Measurements from ENCODE around the gene FXYD4.

The FXYD4 gene

DNA sequence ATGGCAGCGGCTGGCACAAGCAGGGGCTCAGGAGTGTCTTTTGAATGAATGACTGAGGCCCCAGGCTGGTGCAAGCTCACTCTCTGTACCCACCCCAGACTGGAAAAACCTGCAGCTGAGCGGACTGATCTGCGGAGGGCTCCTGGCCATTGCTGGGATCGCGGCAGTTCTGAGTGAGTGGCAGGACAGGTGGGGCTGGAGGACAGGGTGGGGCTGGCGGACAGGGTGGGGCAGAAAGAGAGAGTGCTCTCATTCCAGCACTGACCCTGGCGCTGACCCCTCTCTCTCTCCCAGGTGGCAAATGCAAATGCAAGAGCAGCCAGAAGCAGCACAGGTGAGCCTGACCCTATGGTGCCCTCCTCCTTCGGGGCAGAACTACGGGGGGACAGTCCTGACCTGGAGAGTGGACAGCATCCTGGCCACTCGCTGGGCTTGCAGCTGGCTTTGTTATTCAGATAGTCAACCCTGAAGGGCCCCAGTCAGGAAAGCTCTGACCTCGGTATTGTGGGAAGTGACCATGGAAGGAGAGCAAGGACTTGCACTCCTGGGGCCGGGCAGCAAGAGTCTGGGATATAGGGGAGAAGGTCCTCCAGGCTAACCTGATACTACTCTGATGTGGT, 4.1 kb downstream of the FXYD4 start:
- Histone ChIP-seq H3K9me3 (ENCODE audit: control insufficient read depth, insufficient read depth, low read length) (no peaks in the 10 kb centered on the region), H3K9ac (ENCODE audit: low read depth, low read length) (no peak overlapping the region), H3K36me3 (ENCODE audit: insufficient read depth, low read length) (no peaks in the 10 kb centered on the region), H3K4me1 (ENCODE audit: insufficient read depth, low read length) (peaks cover 8% of the 10 kb centered on the region)

DNA sequence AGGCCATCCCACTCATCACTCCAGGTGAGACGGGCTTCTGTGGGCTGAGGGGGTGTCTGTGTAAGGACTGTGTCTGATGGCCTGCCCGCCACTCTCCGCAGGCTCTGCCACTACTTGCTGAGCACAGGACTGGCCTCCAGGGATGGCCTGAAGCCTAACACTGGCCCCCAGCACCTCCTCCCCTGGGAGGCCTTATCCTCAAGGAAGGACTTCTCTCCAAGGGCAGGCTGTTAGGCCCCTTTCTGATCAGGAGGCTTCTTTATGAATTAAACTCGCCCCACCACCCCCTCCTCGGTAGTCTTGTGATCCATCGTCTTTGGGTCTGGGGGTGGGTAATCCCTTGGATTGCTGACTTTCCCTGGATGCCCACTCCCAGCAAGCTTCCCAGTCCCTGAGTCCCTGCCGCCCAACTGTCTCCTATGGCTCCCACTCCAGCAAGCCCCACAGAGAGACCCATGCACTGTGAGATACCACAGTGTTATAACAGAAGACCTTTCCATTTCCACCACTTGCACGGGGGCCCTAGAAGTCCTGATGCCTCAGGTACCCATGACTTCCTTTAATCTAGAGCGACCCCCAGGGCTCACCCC, 4.7 kb downstream of the FXYD4 start:
- Histone ChIP-seq H3K36me3 (ENCODE audit: insufficient read depth, low read length) (no peaks in the 10 kb centered on the region), H3K4me1 (ENCODE audit: insufficient read depth, low read length) (peaks cover 8% of the 10 kb centered on the region), H3K9me3 (ENCODE audit: control insufficient read depth, insufficient read depth, low read length) (no peaks in the 10 kb centered on the region), H3K9ac (ENCODE audit: low read depth, low read length) (no peak overlapping the region)

DNA sequence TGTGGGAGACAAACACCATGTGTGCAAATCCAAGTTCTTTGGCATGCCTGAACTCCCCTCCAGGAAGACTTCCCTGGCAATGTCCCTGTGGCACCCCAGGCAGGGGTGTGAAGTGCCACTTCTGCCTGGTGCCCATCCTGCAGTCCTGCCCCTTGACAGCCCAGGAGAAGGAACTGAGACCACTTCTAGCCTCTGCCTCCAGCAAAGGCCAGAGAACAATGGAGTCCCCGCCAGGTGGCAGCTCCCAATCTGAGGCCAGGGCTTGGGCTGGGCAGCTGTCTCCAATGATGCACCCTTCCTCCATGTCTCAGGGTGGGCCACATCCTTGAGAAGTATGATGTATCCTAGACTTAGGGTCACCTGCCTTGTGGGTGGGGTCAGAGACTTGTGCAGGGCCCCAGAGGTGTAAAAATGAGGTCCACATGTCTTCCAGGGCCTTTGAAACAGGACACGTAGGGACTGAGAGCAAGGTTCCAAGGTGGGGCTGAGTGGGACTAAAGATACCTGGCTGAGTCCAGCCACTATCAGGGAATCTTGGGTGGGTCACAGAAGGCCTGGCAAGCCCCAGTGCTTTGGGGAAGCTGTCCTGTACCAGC, 5.5 kb downstream of the FXYD4 start:
- Histone ChIP-seq H3K9me3 (ENCODE audit: control insufficient read depth, insufficient read depth, low read length) (no peaks in the 10 kb centered on the region), H3K36me3 (ENCODE audit: insufficient read depth, low read length) (no peaks in the 10 kb centered on the region), H3K9ac (ENCODE audit: low read depth, low read length) (no peak overlapping the region), H3K4me1 (ENCODE audit: insufficient read depth, low read length) (peaks cover 8% of the 10 kb centered on the region)

DNA sequence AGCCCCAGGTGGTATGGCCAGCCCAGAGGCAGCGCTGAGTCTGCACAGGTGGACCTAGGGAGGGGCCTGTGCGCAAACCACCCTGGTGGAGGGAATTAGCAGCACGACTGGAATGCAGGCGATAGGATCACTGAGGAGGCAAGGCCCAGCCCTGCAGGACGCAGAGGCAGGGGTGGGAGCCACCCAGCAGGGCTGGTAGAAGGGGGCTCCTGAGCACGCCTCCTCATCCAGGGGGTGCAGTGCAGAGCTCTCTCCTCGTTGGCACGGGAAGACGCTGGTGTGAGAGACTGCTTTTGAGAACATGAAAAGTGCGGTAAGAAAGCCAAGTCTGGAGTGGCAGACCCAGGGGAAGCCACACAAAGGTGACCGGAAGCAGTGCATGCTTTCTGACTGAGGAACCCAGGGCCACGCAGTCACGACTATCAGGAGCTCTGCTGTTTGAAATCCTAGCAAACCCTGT, 6.0 kb downstream of the FXYD4 start:
- Histone ChIP-seq H3K9me3 (ENCODE audit: control insufficient read depth, insufficient read depth, low read length) (no peaks in the 10 kb centered on the region), H3K36me3 (ENCODE audit: insufficient read depth, low read length) (no peaks in the 10 kb centered on the region), H3K9ac (ENCODE audit: low read depth, low read length) (no peak overlapping the region), H3K4me1 (ENCODE audit: insufficient read depth, low read length) (peaks cover 8% of the 10 kb centered on the region)

DNA sequence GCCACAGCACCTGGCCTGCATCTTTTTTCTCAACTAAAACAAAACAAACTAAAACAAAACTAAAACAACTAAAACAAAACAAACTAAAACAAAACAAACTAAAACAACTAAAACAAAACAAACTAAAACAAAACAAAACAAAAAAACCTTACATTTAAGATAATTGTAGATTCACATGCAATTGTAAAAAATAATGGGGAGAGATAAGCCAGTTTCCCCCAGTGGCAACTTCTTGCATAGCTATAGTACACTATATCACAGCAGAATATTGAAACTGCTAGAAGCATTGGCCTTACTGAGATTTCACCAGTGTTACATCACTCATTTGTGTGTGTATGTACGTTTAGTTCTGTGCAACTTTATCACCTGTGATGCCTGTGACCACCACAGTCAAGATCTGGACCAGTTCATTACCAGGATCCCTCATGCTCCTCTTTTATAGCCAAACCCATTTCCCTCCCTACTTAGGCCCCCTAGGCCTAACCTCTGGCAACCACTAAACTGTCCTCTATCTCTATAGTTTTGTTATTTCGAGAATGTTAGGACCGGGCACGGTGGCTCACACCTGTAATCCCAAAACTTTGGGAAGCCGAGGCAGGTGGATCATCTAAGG, 9.3 kb downstream of the FXYD4 start:
- H3K4me1 ChIP-seq (ENCODE audit: insufficient read depth, low read length), result peaks cover 10% of the 10 kb centered on the region; the same call in 1 of the 2 replicates

DNA sequence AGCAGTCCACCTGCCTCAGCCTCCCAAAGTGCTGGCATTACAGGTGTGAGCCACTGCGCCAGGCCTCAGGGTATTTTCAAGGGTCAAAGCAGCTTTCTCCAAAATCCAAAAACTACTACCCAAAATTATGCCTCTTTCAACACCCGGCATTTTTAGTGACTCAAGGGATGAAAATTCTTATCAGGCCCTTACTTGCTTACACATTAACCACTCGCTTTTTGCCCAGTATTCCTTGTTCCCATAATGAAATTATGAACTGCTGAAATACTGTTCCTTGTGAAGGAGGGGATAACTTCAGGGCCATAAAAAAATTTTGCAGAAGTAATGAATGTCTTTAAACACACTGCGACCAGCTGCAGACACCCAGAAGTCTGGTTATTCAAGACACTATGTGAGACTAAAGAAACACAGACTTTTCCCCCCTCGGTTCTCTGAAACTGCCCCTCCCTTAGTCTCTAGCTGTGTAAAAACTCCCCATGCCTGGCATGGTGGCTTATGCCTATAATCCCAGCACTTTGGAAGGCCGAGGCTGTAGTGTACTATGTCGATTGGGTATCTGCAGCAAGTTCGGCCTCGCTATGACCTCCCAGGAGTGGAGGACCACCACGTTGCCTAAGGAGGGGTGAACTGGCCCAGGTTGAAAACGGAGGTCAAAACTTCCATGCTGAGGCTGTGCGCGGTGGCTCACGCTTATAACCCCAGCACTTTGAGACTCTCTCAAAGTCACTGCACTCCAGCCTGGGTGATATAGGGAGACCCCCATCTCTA, 12.0 kb downstream of the FXYD4 start:
- Histone ChIP-seq H3K9ac (ENCODE audit: low read depth, low read length) (no peak overlapping the region), H3K36me3 (ENCODE audit: insufficient read depth, low read length) (peaks cover 19% of the 10 kb centered on the region), H3K9me3 (ENCODE audit: control insufficient read depth, insufficient read depth, low read length) (no peaks in the 10 kb centered on the region), H3K4me1 (ENCODE audit: insufficient read depth, low read length) (0 out of 2 replicates have a peak, but pooled peaks cover 2% of the 10 kb centered on the region)

More for the DNA sequence above, 9.3 kb downstream of the FXYD4 start:
- H3K9me3 ChIP-seq (ENCODE audit: control insufficient read depth, insufficient read depth, low read length), result no peaks in the 10 kb centered on the region
- H3K9ac ChIP-seq (ENCODE audit: low read depth, low read length), result no peak overlapping the region
- H3K36me3 ChIP-seq (ENCODE audit: insufficient read depth, low read length), result peaks cover 3% of the 10 kb centered on the region; the same call in 1 of the 2 replicates

DNA sequence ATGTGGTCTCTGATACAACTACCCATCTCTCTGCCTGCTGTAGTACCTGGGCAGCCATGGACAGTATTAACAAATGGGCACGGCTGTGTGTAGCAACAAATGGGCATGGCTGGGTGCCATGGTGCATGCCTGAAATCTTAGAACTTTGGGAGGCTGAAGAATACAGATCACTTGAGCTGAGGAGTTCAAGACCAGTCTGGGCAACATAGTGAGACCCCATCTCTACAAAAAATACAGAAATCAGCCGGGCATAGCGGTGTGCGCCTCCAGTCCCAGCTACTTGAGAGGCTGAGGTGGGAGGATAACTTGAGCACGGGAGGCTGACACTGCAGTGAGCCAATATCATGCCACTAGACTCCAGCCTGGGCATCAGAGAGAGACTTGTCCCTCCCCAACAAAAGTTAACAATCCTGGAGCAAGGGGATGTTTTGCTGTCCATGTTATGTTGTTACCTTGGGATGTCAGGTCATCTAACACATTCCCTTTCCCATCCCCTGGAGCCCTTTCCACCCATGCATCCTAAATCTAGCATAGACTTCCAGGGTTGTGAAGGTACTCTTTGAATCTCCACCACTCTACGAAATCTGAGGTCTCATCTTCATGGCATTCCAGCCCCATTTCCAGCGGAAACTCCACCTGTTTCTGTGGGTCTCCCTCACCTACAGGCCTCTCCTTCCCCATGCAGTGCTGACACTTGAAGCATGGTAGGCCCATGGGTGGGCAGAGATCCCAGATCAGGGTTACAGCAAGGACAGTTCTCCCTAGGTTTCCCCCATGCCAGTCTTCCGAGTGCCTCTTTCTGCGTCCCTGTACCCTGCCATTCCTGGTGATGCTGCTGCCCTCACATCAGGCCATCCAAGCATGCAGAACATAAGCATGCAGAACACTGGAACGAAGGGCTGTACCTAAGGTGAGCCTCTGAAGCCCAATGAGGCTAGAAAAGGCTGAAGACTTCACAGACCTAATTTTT, 13.1 kb downstream of the FXYD4 start:
- Histone ChIP-seq H3K36me3 (ENCODE audit: insufficient read depth, low read length) (peaks cover 22% of the 10 kb centered on the region), H3K9me3 (ENCODE audit: control insufficient read depth, insufficient read depth, low read length) (no peaks in the 10 kb centered on the region), H3K4me1 (ENCODE audit: insufficient read depth, low read length) (0 out of 2 replicates have a peak, but pooled peaks cover 2% of the 10 kb centered on the region), H3K9ac (ENCODE audit: low read depth, low read length) (no peak overlapping the region)

DNA sequence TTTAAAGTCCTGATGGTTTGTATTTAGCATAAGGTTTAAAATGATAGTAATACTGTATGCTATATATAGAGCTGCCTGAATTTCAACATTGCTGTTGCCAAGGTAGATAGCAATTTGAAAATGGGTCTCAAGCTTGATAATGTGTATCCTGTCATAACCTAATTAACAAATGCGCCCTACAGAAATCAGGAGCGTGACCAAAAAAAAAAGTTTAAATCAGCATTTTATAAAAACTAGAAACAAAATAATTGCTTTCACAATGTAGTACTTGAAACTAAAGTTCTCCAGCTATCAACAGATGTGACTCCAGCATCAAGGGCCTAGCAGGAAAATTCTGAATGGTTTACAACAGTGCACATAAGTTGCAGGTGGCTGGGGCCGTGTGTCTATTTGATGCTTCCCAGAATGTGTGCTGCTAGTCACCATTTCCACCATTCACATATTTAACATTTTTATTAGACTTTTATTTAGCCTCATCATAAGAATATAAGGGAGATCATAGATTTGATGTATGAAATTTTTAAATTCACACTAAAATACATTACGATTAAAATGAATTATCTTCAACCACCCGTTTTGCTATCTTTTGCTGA, 14.1 kb downstream of the FXYD4 start:
- H3K9me3 ChIP-seq (ENCODE audit: control insufficient read depth, insufficient read depth, low read length), result no peaks in the 10 kb centered on the region
- H3K36me3 ChIP-seq (ENCODE audit: insufficient read depth, low read length), result peaks cover 31% of the 10 kb centered on the region
- H3K4me1 ChIP-seq (ENCODE audit: insufficient read depth, low read length), result 0 out of 2 replicates have a peak, but pooled peaks cover 2% of the 10 kb centered on the region

DNA sequence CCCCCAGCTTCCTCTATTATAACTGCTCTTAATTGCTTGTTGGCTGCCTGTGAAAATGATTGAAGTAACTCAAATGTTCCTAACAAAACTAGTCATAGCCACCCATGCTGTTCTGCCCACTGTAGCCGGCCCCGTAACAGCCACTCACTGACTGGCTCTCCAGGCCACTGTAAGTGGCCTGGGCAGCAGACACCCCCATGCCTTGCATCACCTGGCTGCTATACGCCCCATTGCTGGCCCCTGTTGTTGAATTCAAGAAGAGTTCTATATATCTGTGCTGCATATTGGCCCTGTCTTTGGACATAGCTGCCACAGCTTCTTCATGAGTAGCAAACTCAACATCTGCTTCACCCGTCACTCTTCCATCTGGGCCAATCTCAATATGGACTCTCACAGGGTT, 15.1 kb downstream of the FXYD4 start:
- Histone ChIP-seq H3K9me3 (ENCODE audit: control insufficient read depth, insufficient read depth, low read length) (no peaks in the 10 kb centered on the region), H3K36me3 (ENCODE audit: insufficient read depth, low read length) (peaks cover 35% of the 10 kb centered on the region), H3K4me1 (ENCODE audit: insufficient read depth, low read length) (0 out of 2 replicates have a peak, but pooled peaks cover 2% of the 10 kb centered on the region), H3K9ac (ENCODE audit: low read depth, low read length) (no peak overlapping the region)

More for the DNA sequence above, 14.1 kb downstream of the FXYD4 start:
- no peak overlapping the region for H3K9ac ChIP-seq (ENCODE audit: low read depth, low read length)

DNA sequence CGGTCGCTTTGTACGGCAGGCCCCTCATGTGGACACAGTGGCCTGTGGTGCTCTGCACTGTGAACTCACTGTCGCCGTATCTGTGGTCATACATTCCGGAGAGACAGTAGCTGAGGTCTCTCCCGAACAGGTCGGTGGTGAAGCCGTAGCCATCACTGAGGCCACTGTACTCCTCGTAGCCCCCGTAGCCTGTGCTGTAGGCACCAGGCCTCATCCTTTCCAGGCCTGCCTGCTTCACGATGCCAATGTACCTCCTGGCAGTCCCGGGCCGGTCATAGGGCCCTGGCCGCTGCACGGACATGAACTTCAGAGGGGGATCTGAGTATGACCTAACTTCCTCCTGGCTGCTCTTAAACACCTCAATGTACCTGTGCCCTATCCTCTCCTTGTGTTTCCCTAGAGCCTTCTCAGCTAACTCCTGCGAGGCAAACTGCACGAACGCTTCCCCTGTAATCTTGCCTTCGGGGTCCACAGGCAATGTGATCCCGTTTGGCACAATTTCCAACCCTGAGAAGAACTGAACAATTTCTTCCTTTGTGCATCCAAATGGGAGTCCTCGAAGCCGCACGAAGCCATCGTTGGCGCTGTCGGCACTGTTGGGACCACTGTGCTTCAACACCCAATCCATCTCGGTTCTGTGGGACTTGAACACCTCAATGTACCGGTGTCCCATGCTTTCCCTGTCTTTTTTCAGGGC, 15.7 kb downstream of the FXYD4 start:
- Histone ChIP-seq H3K9ac (ENCODE audit: low read depth, low read length) (no peak overlapping the region), H3K9me3 (ENCODE audit: control insufficient read depth, insufficient read depth, low read length) (no peaks in the 10 kb centered on the region), H3K4me1 (ENCODE audit: insufficient read depth, low read length) (0 out of 2 replicates have a peak, but pooled peaks cover 2% of the 10 kb centered on the region), H3K36me3 (ENCODE audit: insufficient read depth, low read length) (peaks cover 38% of the 10 kb centered on the region)

DNA sequence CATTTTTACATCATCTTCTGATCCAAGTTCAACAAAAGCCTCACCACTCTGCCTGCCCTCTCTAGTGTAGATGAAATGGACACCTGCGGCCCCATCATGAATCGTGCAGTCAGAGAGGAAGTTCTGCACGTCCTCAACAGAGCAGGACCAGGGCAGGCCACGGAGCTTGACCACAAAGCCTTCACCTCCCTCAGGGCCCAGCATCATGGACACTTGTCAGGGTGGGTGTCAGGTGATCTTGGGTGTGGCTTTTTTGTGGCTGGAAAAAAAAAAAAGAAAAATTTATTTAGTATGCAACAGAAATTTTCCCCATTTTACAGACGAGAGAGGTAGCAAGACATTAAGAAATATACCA, 16.2 kb downstream of the FXYD4 start:
- Histone ChIP-seq H3K36me3 (ENCODE audit: insufficient read depth, low read length) (peaks cover 42% of the 10 kb centered on the region), H3K9me3 (ENCODE audit: control insufficient read depth, insufficient read depth, low read length) (no peaks in the 10 kb centered on the region), H3K9ac (ENCODE audit: low read depth, low read length) (no peak overlapping the region), H3K4me1 (ENCODE audit: insufficient read depth, low read length) (0 out of 2 replicates have a peak, but pooled peaks cover 2% of the 10 kb centered on the region)

DNA sequence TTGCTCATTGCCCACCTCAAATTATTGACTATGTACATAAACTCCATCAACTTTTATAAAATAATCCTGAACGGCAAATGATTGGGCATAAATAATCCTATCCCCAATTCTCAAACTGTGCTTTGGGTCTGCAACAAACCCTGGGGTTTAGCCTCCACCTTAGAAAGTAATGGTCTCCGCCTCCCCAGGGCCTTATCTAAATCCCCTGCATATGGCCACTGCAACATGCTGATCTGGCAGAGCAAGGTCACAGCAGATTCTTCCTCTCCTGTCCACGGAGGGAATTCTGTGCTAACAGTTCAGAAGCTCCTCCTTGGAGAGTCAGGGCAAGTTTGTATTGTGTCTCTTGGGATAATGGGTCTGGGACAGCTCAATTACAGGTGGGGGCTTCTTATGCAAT, 18.4 kb downstream of the FXYD4 start:
- Histone ChIP-seq H3K36me3 (ENCODE audit: insufficient read depth, low read length) (peaks cover 55% of the 10 kb centered on the region), H3K9me3 (ENCODE audit: control insufficient read depth, insufficient read depth, low read length) (no peaks in the 10 kb centered on the region), H3K4me1 (ENCODE audit: insufficient read depth, low read length) (peaks cover 7% of the 10 kb centered on the region), H3K9ac (ENCODE audit: low read depth, low read length) (no peak overlapping the region)

Data from ES-I3 (cell line).